Measurements from ENCODE around the gene DPEP1.

DPEP1 gene

DNA sequence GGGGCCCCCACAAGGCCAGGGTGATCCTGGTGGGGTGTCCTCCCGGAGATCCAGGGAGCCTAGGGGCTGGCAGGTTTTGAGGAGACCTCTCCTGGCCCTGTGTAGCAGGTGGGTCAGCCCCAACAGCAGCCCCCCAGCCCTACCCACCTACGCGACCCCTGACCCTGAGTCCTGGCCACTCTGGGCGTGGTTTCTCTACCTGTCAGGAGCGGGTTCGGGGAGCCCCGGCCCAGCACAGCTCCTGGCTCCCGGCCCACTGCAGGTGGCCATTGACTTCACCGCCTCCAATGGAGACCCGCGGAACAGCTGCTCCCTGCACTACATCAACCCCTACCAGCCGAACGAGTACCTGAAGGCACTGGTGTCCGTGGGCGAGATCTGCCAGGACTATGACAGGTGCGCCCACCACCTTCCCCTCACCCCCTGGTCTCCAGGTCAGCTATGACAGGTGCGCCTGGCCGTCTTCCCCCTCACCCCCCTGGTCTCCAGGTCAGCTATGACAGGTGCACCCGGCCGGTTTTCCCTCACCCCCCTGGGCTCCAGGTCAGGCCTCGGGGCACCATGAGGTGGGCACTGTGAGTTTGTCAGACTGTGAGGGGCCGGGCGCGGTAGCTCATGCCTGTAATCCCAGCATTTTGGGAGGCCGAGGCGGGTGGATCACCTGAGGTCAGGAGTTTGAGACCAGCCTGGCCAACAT, 24.9 kb upstream of the DPEP1 start:
- DNase-seq (ENCODE audit: low spot score), result no peak
- TF ChIP-seq CTCF (IDR thresholded peaks at IDR 0.05; ENCODE audit: extremely low read depth, missing control alignments), result no peak

DNA sequence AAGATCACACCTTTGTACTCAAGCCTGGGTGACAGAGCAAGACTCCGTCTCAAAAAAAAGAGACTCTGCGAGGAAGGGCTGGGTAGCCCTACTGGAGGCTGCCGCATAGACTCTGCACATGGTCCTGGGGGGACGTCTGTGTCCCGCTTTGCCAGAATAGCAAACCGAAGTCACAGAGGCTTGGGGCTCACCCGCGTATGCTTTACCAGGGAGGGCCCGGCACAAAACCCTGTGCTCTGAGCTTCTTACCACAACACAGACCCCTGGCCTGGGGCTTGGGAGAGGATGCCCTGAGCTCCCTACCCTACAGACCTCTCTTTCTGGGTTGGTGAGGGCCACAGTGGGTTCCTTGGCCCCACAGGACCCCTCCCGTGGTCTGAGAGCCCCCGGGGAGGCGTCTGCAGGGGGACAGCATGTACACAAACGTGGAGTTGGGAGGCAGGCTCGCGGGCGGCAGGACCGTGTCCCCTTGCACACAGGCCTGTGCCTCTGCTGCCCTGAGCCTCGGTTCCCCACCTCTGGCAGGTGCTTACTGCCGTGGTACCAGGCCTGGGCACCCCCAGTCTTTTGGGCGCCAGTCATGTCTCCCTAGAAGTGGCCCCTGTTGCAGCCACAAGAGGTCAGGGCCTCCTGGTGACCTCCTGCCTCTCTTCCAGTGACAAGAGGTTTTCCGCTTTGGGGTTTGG, 24.1 kb upstream of the DPEP1 start:
- TF ChIP-seq CTCF (IDR thresholded peaks at IDR 0.05; ENCODE audit: extremely low read depth, missing control alignments), result no peak
- no peak for DNase-seq (ENCODE audit: low spot score)

DNA sequence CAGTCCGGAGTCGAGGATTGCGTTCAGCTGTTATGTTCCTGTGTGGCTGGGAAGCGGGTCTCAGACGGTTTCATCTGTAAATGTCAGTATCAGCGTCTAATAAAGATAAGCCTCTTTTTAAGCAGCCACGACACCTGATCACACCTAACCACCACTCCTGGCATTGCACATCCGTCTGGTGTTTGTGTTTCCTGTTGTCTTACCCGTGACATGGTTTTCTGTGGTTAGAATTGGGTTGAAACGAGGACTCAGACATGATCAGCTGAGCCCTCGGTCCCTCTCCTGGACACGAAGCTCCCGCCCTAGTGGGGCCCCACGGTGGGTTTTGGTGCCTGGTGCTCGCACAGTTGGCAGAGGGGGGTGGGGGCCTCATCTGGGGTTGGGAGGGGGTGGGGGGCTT, 19.6 kb upstream of the DPEP1 start:
- no peak for TF ChIP-seq CTCF (IDR thresholded peaks at IDR 0.05; ENCODE audit: extremely low read depth, missing control alignments)
- no peak for DNase-seq (ENCODE audit: low spot score)

GRCh38 chr16:89595330-89596060, 17.9 kb upstream of the DPEP1 start:
- DNase-seq (ENCODE audit: low spot score), result no peak
- no peak for TF ChIP-seq CTCF (IDR thresholded peaks at IDR 0.05; ENCODE audit: extremely low read depth, missing control alignments)

- TF ChIP-seq CTCF (IDR thresholded peaks at IDR 0.05; ENCODE audit: extremely low read depth, missing control alignments), result no peak
- no peak for DNase-seq (ENCODE audit: low spot score)
These were observed 17.3 kb upstream of the DPEP1 start for GRCh38 chr16:89596061-89596689.

DNA sequence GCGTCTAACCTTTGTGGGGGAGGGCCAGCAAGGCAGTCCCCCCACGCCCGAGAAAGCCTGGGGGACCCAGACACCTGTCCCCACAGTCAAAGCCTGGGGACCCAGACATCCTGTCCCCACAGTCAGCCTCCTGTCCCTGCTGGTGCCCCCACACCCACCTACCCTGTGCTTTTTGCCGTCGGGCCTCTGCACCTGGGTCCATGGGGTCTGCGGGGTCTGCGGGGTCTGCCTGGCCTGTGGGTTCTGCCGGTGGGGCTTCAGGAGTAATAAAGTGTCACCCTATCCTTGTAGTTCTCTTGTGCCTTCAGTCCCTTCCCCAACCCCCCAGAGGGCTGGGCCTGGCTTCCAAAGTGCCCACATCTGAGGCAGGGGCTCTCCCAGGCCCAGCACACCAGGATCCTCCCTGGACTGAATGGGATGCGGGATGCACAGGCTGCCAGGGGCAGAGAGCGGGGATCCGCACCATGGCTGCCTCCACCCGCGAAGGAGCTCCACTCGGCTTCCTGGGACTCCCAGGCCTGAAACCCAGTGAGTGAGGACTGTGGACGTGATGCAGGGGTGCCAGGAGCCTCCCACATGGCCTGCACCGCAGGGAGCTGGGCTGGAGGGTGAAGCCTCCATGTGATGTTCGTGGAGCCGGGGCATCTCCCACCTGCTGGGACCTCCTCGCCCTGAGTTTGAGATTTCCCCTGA, 16.3 kb upstream of the DPEP1 start:
- no peak for TF ChIP-seq CTCF (IDR thresholded peaks at IDR 0.05; ENCODE audit: extremely low read depth, missing control alignments)
- no peak for DNase-seq (ENCODE audit: low spot score)
